DOHH2 (cell line): Measurements from ENCODE around the gene CDKL2.

Source experiments
- H3F3A ChIP-seq: fragments of 200-600 bp; sonication (generic), shearing (Covaris generic); 2 replicates; pipeline ENCODE4 v1.6.0; 2016; ENCODE audit warnings: antibody characterized with exemption, mild to moderate bottlenecking; ENCODE audit not compliant: control insufficient read depth, insufficient read depth
- H3K27ac ChIP-seq: fragments of 200-600 bp; sonication (generic); 2 replicates; pipeline ENCODE4 v1.5.1; 2014; ENCODE audit warnings: low read depth, mild to moderate bottlenecking, low read length, moderate library complexity
- H3K27me3 ChIP-seq: fragments of 200-600 bp; sonication (generic); 2 replicates; pipeline ENCODE4 v1.6.1; 2014; ENCODE audit warnings: mild to moderate bottlenecking, low read length, mixed read lengths; ENCODE audit not compliant: control insufficient read depth
- H3K36me3 ChIP-seq: fragments of 200-600 bp; sonication (generic); 2 replicates; pipeline ENCODE4 v1.6.1; 2014; ENCODE audit warnings: mild to moderate bottlenecking, low read length, moderate library complexity, mixed read lengths; ENCODE audit not compliant: control insufficient read depth
- H3K4me1 ChIP-seq: fragments of 200-600 bp; sonication (generic); 2 replicates; pipeline ENCODE4 v1.6.1; 2014; ENCODE audit warnings: mild to moderate bottlenecking, low read length, mixed read lengths; ENCODE audit not compliant: control insufficient read depth
- H3K4me2 ChIP-seq: fragments of 200-600 bp; sonication (generic); 2 replicates; pipeline ENCODE4 v1.6.0; 2014; ENCODE audit warnings: mild to moderate bottlenecking, low read length, moderate library complexity
- H3K4me3 ChIP-seq: fragments of 200-600 bp; sonication (generic); 2 replicates; pipeline ENCODE4 v1.5.1; 2014; ENCODE audit warnings: mild to moderate bottlenecking, low read length, mixed read lengths
- H3K79me2 ChIP-seq: fragments of 200-600 bp; sonication (generic); 2 replicates; pipeline ENCODE4 v1.6.1; 2014; ENCODE audit warnings: mild to moderate bottlenecking, low read length, mixed read lengths; ENCODE audit not compliant: control insufficient read depth
- H3K9me2 ChIP-seq: fragments of 200-600 bp; sonication (generic); replicated peaks from 2 replicates; pipeline ENCODE4 v1.6.1; 2014; ENCODE audit warnings: mild to moderate bottlenecking, low read length, mixed read lengths; ENCODE audit not compliant: control insufficient read depth
- H3K9me3 ChIP-seq: fragments of 200-600 bp; sonication (generic); 2 replicates; pipeline ENCODE4 v1.6.1; 2014; ENCODE audit warnings: antibody characterized with exemption, low read length, mixed read lengths; ENCODE audit not compliant: control insufficient read depth, insufficient read depth
- H4K20me1 ChIP-seq: fragments of 200-600 bp; sonication (generic); 2 replicates; pipeline ENCODE4 v1.6.0; 2014; ENCODE audit warnings: low read depth, mild to moderate bottlenecking, antibody characterized with exemption, low read length, moderate library complexity; ENCODE audit not compliant: control insufficient read depth, insufficient read depth
- CTCF ChIP-seq: fragments of 200-600 bp; sonication (generic); IDR thresholded peaks from one replicate; pipeline ENCODE4 v1.5.1; 2014; ENCODE audit warnings: antibody characterized with exemption, mild to moderate bottlenecking, low read depth, low read length; ENCODE audit not compliant: poor library complexity, severe bottlenecking
- EZH2phosphoT487 ChIP-seq: fragments of 200-600 bp; sonication (generic); IDR thresholded peaks from 2 replicates; pipeline ENCODE4 v1.6.1; 2017; ENCODE audit warnings: borderline replicate concordance, mild to moderate bottlenecking, antibody characterized with exemption, low read length, moderate library complexity, mixed read lengths

Gene CDKL2

GRCh38 chr4:75630937-75631329 is 605 bp upstream of the CDKL2 start:
- H3K9me3 ChIP-seq, result no peaks in the 10 kb centered on the region
- no peak overlapping the region for H3K27ac ChIP-seq
- no peaks in the 10 kb centered on the region for H3K36me3 ChIP-seq
- H3F3A ChIP-seq, result no peaks in the 10 kb centered on the region
- peaks cover 4% of the 10 kb centered on the region for H3K4me1 ChIP-seq
- H3K9me2 ChIP-seq, result no peaks in the 10 kb centered on the region
- H3K27me3 ChIP-seq, result no peaks in the 10 kb centered on the region
- H3K4me2 ChIP-seq, result peak overlapping the region; percentile 45
- peak overlapping the region; percentile 62 for H3K4me3 ChIP-seq
- no peaks in the 10 kb centered on the region for H3K79me2 ChIP-seq
- TF ChIP-seq EZH2phosphoT487 (no peak), CTCF (no peak)
- no peaks in the 10 kb centered on the region for H4K20me1 ChIP-seq

- no peaks in the 10 kb centered on the region for H3K27me3 ChIP-seq
- no peaks in the 10 kb centered on the region for H3K9me2 ChIP-seq
- H3F3A ChIP-seq, result no peaks in the 10 kb centered on the region
- no peak overlapping the region for H3K27ac ChIP-seq
- no peak overlapping the region for H3K4me2 ChIP-seq
- H3K9me3 ChIP-seq, result no peaks in the 10 kb centered on the region
- H3K4me1 ChIP-seq, result peaks cover 4% of the 10 kb centered on the region
- no peaks in the 10 kb centered on the region for H3K36me3 ChIP-seq
- TF ChIP-seq CTCF (no peak), EZH2phosphoT487 (no peak)
- H3K4me3 ChIP-seq, result no peak overlapping the region
- H3K79me2 ChIP-seq, result no peaks in the 10 kb centered on the region
- H4K20me1 ChIP-seq, result no peaks in the 10 kb centered on the region
Observed at GRCh38 chr4:75629239-75629638, 1.1 kb downstream of the CDKL2 start.

GRCh38 chr4:75623026-75623425 is 7.3 kb downstream of the CDKL2 start:
- Histone ChIP-seq H3K79me2 (no peaks in the 10 kb centered on the region), H3K9me3 (no peaks in the 10 kb centered on the region), H3K27me3 (no peaks in the 10 kb centered on the region), H3K9me2 (no peaks in the 10 kb centered on the region), H3K36me3 (no peaks in the 10 kb centered on the region), H3F3A (no peaks in the 10 kb centered on the region), H4K20me1 (no peaks in the 10 kb centered on the region), H3K4me3 (no peak overlapping the region), H3K4me2 (no peak overlapping the region), H3K4me1 (no peaks in the 10 kb centered on the region), H3K27ac (no peak overlapping the region)
- TF ChIP-seq CTCF (no peak), EZH2phosphoT487 (no peak)

- Histone ChIP-seq H3K4me2 (no peak overlapping the region), H3K9me2 (no peaks in the 10 kb centered on the region), H3K27me3 (no peaks in the 10 kb centered on the region), H3K36me3 (no peaks in the 10 kb centered on the region), H3K79me2 (no peaks in the 10 kb centered on the region), H3K4me3 (no peak overlapping the region), H3K4me1 (no peaks in the 10 kb centered on the region), H4K20me1 (no peaks in the 10 kb centered on the region), H3F3A (no peaks in the 10 kb centered on the region), H3K27ac (no peak overlapping the region), H3K9me3 (no peaks in the 10 kb centered on the region)
- TF ChIP-seq EZH2phosphoT487 (no peak), CTCF (no peak)
Observed at GRCh38 chr4:75621715-75622114, 8.6 kb downstream of the CDKL2 start.
